GM21723 (cell line): ENCODE results near the gene CUEDC1.
"Not testable (repeated sequence)": the region's sequence is repeated elsewhere in the genome, so short reads cannot be mapped to it uniquely, and the experiment has no call there.

Experiments
- ATAC-seq: cut with Tn5 transposase; IDR thresholded peaks from one replicate; pipeline ENCODE4 v1.9.1; 2021; ENCODE audit warnings: mild to moderate bottlenecking, moderate library complexity; ENCODE audit not compliant: unreplicated experiment

CUEDC1 gene

GRCh38 chr17:57941384-57942370 is 13.5 kb downstream of the CUEDC1 start:
- ATAC-seq: no peak

DNA sequence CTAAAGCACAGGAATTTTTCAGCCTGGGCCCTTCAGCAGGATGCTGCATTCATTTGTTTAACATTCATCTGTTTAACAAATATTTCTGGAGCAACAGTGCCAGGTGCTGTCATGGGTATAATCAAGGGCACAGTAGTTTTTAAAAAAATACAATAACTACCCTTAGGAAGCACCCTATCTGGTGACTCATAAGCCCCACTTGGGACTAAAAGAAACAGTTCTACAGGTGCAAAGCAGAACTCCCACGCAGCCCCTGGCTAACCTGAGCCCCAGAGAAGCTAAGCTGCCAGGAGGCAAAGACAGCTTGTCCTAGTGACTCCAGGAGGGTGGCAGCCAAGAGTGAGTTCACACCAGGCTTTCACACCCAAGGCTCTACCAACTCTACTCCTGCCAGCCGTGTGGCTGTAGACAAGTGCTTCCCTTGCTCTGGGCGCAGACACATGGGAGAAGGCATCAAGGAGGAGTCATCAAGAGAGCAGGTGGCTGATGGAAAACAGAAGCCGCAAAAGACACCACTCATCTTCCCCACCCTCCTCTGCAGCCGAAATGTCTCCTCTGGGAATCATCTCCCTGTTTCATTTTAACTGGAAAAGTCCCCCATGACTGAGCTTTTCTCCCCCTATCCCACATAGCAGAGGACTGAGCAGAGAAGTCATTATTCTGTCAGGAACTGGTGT is 14.4 kb downstream of the CUEDC1 start:
- no peak for ATAC-seq

GRCh38 chr17:57940231-57940630 is 15.0 kb downstream of the CUEDC1 start:
- ATAC-seq: no peak

DNA sequence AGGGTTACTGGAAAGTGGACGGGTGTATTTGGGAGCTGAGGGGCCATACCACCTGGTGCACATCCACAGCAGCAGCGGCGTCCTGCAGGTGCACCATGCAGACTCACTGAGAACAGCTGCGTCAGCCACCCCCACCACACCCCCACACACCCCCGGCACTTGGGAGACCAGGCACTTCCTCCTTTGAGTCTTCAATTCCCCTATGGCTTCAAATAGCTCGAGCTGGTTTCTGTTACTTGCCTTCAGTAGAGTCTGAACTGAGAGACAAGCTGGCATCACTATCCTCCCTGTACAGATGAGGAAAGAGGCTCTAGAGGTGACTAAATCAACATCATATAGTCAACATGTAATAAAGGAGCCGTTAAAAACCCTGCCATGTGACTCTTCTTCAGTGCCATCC is 15.4 kb downstream of the CUEDC1 start:
- ATAC-seq: peak; percentile 68

GRCh38 chr17:57938061-57938502 is 17.1 kb downstream of the CUEDC1 start:
- ATAC-seq: no peak

- ATAC-seq: no peak
Observed at GRCh38 chr17:57937492-57937891, 17.7 kb downstream of the CUEDC1 start.

DNA sequence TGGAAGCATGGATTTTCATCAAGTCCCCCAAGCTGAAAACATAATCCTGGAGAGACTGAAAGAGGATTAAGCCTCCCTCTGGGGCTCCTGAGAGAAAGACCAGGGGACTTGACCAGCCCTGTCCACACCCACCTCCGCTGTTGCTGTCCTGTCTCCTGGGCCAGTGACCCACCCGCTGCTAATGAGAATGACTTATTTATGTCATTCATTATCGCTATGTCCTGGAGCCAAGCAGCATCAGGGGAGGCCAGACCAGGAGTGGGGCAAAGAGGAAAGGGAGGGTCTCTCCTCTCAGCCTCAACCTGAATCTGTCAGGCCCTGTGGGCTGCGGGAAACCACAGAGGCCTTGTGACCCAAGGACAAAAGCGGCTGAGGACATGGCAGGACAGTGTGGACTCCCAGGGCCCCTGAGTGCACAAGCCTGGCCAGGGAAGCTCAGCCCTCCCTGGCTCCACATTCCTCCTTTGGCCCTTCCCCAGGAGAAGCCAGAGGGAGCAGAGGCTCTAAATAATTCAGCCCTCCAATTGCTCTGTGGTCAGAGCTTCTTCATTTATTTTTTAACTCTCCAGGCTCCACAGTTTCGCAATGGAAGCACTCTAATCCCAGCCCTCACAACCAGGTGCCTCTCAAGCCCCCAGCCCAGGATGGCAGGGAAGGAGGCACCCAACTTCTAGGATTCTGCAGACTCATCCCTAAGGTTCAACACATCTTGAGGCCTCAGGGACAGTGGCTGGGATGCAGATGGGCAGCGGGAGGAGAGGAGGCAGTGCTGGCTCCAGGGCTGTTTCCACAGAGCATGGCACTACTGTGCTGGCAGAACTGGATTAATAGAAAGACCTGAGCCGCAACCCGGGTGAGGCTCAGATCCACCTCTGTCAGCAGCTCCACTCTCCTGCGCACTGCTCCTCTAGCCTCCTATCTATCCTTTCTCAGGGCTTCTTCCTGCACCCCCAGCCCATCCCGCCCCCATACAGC is 19.1 kb downstream of the CUEDC1 start:
- no peak for ATAC-seq

GRCh38 chr17:57931488-57932137 is 23.6 kb downstream of the CUEDC1 start:
- no peak for ATAC-seq

- ATAC-seq: no peak
Observed at GRCh38 chr17:57930239-57930638, 25.0 kb downstream of the CUEDC1 start.

GRCh38 chr17:57929386-57929785 is 25.8 kb downstream of the CUEDC1 start:
- no peak for ATAC-seq

- ATAC-seq: no peak
Observed at GRCh38 chr17:57928928-57929327, 26.3 kb downstream of the CUEDC1 start.

DNA sequence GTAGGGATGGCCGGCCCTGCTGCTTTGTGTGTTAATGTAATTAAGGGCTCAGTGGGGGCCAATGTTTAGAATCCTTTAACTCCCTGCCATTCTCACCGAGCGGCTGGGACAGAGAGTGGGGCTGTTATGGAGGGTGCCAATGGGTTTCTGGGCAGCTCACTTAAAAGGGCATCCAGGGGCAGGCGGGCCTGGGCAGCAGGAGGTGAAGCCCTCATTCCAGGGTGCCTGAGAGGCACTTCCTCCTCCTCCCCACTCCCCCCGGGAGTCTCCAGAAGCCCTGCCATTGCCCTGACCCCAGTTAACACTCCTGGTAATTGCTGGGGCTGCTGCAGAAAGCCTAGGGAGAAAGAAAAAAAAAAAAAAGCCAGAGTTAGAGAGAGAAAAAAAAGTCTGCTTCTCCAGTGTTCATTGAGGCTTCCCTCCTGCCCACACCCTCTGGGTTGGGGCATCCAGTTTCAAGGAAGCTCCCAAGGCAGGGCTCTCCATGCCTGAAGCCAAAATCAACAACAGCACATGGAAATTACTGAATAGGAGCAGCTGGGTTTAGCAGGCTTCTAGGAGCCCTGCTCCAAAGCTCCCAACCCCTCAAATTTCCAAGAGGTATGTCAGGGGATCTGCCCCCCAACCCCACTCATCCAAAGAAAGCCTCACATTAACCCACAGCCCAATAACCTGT is 28.0 kb downstream of the CUEDC1 start:
- no peak for ATAC-seq

- no peak for ATAC-seq
Observed at GRCh38 chr17:57926723-57927047, 28.5 kb downstream of the CUEDC1 start.

DNA sequence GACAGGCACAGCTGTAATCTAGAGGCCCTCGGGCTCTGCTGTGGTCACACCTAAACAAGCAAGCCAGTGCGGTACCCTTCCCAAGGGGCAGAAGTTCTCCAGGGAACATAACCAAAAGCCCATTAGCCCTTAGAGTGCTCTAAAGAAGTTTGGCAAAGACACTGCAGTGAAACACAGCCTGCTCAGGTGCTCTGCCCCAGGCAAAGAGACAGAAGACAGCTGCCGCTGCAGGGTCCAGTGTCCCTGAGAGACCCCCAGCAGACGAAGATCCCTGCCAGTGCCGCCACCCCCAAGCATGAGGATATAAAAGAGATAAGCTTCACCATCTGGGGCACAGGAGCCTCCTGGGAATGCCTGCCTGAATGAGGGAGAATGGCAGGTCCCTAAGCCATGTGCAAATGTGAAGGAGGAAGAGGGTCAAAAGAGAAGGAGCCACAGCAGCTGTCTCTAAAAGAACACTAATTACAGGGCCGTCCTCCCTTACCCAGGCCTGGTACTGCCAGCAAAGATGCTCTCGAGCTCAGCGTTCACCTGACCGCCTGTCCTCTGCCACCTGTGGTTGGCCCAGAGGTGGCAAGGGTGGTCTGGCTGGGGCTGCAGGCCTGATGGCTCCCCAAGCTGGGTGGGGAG is 29.7 kb downstream of the CUEDC1 start:
- no peak for ATAC-seq

- ATAC-seq: no peak
Observed at GRCh38 chr17:57924677-57925076, 30.5 kb downstream of the CUEDC1 start.

- ATAC-seq: no peak
Observed at GRCh38 chr17:57923182-57923872, 31.9 kb downstream of the CUEDC1 start.

DNA sequence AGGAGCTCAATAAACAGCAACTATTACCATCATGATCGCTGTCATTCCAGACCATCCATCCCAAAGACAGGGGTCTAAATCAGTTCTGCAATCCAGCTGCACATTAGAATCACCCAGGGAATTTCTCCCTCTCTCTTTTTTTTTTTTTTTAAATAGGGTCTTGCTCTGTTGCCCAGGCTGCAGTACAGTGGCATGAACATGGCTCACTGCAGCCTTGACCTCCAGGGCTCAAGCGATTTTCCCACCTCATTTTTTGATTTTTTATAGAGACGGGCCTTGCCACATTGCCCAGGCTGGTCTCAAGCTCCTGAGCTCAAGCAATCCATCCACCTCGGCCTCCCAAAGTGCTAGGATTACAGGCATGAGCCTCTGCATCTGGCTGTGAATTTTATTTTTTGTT is 32.5 kb downstream of the CUEDC1 start:
- not testable (repeated sequence) for ATAC-seq

DNA sequence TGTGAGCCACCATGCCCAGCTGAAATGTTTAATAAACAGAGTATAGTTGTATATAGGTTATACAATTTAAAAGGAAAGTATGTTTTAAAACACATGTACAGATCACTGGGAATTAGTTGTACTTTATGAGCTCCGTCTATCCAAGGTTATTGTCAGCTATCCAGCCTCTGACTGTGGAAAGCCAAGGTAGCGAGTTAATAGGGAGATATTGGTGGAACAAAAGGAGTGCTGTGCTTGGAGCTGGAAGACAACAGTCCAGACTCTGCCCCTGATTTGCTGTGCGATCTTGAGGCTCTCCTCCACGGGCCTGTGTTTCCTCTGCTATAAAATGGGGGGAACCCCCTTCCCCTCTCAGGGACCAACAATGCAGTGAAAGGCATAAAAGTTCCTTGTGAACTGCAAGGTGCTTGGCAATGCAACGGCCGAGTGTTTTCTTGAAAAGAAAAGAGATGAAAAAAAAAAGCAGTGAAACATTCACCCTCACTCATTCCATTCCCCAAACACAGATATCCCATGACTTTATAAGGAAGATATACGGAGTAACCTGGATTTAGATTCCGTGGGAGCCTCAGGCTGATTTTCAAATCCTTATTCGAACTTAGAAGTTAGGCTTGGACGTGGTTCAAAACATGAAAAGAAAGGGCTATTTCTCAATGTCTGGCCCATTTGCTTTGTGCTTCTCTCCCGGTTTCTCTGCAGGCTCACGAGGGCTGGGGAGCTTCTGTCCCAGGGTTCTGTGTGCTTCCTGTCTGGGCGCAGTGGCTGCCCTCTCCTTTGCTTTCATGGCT is 34.1 kb downstream of the CUEDC1 start:
- no peak for ATAC-seq
